Forelimb muscle (tissue), 1 donor: Measurements from ENCODE around the gene PLCXD3. TPM values are rescaled to one million over a fixed set of nuclear protein-coding genes. Genes with fewer than 3 reads are reported as not detected.
"Not testable (repeated sequence)": the region's sequence is repeated elsewhere in the genome, so short reads cannot be mapped to it uniquely, and the experiment has no call there.

Experiments used
- DNase-seq: peaks from one replicate; pipeline ENCODE4 v3.0.0-alpha.2; 2013; ENCODE audit warnings: low read depth
- polyA plus RNA-seq: library from polyadenylated mRNA; unstranded; fragments of 120-200 nt; gene quantifications from one replicate; pipeline ENCODE4 v1.2.1, GENCODE V29; 2013; ENCODE audit not compliant: insufficient read length

PLCXD3 gene
- polyA plus RNA-seq, 1 donor: 0.09 TPM

DNA sequence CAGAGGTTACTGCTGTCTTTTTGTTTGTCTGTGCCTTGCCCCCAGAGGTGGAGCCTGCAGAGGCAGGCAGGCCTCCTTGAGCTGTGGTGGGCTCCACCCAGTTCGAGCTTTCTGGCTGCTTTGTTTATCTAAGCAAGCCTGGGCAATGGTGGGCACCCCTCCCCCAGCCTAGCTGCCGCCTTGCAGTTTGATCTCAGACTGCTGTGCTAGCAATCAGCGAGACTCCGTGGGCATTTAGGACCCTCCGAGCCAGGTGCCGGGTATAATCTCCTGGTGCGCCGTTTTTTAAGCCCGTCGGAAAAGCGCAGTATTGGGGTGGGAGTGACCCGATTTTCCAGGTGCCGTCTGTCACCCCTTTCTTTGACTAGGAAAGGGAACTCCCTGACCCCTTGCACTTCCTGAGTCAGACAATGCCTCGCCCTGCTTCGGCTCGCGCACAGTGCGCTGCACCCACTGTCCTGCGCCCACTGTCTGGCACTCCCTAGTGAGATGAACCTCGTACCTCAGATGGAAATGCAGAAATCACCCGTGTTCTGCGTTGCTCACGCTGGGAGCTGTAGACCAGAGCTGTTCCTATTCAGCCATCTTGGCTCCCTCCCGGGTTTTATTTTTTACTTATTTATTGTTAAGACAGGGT is 16.8 kb downstream of the PLCXD3 start:
- DNase-seq: not testable (repeated sequence)

DNA sequence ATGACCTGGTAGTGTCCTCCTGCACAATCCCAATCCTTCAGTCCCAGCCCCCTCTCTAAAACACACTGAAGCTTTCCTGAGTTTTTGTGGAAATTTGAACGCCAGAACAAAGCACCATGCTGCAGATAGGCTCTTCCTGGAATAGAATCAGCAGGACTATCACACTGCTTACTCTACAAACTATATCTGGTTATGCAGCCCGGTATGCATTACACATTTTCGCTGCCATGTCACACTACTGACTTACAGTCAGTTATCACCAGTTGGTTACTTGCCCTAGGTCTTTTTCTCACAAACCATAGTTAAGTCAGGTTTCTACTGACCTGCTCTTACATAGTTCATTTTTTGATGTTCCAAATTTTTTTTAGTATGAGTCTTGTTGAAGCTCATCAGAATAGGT is 24.9 kb downstream of the PLCXD3 start:
- no peak for DNase-seq

DNA sequence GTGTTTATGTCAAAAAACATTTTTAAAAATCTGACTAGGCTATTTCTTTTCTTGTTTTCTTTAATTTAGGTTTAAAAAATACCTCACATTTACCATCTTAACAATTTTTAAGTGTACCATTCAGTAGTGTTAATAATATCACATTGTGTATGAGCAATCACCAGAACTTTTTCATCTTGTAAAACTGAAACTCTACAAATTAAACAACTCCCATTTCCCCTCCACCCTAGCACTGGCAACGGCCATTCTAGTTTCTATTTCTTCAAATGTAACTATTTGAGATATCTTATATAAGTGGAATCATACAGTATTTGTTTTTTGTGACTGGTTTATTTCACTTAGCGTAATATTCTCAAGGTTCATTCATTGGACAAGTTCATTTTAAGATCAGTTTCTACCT is 27.7 kb downstream of the PLCXD3 start:
- DNase-seq: no peak

DNA sequence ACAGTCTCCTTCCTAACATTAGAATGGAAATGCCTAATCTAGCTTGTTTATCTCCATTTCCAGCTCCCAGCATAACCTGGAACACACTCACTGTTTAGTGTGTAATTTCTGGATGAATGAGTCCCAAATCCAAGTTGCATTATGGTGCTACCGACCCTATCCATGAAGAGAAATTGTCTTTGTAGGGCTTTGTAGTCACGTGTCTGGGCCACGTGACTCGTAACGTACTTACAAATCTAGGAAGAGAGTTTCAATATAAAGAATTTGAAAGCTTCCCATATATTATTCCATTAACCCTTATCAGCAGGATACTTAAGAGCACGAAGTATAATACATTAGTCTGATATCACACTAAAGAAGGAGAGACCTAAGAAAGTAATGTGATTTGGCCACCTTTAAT is 28.2 kb downstream of the PLCXD3 start:
- DNase-seq: no peak

DNA sequence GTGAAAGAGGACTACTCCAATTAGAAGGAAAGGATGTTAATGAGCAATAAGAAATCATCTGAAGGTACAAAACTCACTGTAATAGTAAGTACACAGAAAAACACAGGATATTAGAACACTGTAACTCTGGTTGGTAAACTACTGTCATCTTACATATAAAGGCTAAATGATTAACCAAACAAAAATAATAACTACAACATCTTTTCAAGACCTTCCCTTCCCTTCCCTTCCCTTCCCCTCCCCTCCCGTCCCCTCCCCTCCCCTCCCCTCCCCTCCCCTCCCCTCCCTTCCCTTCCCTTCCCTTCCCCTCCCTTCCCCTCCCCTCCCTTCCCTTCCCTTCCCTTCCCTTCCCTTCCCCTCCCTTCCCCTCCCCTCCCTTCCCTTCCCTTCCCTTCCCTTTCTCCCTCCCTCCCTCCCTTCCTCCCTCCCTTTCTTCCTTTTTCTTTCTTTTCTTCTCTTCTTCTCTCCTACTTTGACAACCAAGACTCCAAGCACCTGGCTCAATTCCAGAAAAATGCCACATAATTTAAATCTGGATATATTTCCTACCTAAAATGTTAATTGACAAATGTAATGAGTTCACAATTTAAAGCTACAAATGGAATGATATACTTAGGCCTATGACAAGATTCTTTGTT is 38.7 kb downstream of the PLCXD3 start:
- DNase-seq: not testable (repeated sequence)

DNA sequence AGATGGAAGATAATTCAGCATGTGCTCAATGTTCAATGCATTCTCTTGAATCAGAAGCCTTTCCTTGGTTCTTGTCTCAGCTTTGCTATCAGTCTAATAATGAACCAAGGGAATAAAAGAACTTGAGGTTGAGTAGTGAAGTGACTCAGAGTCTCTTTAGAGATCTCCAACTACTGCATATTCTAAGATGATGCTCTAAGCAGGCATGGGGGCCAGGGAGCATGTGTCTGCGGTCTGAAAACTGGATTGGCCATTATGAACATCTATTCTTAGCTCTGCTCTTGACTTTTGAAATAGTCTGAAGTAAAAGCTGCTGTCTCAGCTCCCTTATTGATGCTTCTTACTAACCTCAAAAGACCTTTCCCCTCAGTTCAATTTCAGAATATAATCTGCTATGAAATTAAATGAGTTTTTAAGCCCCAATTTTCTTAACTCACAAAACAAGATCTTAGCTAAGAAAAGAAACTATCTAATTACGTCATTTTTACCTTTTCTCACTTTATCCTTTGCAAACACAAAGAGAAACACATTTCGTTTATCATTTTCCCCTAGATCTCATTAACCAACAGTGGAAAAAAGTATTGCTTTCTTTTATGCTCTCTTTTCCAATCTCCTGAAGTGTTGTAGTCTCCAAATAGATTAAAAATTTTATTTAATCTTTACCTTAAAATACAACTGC is 44.8 kb downstream of the PLCXD3 start:
- no peak for DNase-seq

DNA sequence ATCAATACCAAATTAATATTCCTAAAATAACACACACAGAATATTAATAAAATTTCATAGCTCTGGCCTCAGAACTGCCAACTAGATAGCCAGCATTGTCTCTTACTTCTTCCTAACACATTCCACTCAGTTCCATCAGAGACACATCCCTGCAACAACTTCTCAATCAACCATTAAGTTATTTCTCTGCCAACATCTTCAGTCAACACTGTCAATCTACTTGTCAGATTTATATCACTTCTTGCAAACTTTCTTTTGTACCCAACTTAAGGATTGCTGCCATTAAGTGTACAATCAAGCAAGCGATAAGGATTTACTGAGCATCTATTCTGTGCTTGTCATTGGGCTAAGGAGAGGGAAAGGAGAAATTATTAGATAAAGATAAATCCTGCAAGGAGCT is 50.8 kb downstream of the PLCXD3 start:
- no peak for DNase-seq

DNA sequence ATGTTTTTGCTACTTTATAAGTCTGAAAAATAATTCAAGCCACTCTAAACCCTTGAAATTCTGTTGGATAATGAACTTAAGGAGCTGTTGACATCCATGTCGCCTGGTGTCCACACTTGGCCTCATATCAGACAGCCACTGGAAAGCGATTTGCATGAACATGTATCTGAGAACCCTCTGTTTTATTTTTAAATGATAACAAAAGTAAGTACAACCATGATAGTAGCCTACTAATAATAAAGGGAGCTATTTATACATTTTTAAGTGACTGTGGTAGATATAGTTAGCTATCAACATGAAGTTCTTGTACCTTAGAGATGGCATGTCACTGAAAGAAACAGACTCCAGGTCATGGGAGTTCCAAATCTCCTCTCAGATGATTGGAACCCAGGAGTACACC is 53.3 kb downstream of the PLCXD3 start:
- no peak for DNase-seq

DNA sequence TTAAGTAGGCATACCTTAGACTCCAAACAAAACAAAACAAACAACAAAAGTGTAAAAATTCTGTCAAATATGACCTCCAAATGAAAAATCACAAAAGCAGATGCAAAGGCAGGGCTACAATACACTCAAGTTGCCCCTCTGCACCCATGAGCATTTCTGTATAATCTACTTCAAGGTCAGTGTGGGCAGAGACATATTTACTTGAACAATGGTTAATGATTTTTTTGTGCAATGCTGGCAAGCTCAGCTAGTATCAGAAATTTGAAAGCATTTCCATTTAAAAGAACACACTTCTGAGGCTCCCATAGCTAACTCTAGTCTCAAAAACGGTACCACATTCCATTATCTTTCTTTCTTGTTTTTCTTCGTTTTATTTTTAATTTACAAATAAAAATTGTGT is 57.9 kb downstream of the PLCXD3 start:
- no peak for DNase-seq

DNA sequence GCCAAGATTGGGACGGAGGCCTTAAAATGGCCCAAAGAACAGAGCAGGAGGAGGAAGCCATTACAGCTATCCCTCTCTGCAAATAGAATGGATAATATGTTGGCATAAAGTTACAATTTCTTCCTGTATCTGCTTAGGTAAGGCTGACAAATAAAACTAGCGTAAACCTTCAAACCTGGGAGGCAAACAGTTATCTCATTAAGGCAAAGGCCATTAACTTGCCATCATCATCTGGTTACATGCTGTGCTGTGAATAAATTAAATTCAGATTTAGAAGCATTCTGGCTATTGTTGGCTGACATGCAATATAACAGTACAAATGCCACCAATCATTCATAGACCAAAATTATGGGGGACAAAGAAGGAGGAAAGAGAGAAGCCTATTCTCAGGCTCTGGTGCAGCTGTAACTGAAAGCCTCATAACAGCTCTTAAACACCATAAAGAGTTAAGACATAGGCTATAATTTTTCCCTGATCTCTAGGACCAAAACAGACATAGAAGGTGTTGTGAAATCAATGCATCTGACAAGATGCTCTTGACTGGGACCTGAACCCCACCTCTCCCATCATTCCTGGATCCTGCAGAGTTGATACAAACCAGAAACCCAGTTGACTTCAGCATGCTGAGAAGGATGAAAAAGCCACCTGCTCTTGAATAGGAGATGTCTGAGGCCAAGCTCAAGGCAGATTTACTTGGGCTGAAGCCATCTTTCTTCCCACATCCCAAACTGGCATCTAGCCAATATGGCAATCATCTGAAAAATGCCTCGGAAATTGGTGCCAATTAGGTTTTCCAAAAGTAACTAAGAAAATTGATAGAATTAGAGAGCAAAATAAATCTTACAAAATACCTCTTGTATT is 62.5 kb downstream of the PLCXD3 start:
- DNase-seq: no peak

DNA sequence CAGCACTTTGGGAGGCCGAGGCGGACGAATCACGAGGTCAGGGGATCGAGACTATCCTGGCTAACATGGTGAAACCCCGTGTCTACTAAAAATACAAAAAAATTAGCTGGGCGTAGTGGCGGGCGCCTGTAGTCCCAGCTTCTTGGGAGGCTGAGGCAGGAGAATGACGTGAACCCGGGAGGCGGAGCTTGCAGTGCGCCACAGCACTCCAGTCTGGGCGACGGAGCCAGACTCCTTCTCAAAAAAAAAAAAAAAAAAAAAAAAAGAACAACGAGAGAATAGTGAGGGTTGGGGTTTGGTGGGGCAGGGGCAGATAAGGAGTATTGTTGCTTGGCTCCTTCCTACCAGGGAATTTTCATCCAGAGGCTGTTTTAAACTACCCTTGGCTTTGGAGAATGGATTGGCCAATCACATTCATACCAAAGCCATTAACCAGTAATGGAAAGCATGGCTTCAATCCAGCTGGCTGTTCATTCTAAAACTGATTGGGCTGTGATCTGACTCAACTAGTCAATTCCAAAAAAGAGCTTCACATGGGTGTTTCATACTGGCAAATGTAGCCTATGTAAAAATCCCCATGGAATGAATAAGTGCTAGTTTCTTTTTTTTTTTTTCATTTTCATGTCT is 64.4 kb downstream of the PLCXD3 start:
- DNase-seq: no peak

DNA sequence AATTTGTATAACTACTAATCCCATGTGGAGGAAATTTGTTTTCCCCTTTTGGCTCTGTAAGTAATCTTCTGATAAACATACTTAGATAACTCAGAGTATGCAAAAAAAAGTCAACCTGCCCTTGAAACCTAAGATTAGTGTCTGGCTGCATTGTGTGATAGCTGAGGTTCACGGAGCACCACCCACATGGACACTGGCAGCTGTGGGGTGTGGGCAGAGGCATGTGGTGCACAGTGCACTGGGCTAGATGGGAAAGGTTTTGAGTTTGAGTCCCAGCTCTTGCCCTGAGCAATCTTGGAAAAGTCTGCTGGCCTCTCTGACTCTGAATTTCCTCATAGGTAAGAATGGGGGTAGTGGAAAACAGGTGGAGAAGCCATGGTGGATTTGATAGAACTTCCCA is 75.1 kb downstream of the PLCXD3 start:
- no peak for DNase-seq

DNA sequence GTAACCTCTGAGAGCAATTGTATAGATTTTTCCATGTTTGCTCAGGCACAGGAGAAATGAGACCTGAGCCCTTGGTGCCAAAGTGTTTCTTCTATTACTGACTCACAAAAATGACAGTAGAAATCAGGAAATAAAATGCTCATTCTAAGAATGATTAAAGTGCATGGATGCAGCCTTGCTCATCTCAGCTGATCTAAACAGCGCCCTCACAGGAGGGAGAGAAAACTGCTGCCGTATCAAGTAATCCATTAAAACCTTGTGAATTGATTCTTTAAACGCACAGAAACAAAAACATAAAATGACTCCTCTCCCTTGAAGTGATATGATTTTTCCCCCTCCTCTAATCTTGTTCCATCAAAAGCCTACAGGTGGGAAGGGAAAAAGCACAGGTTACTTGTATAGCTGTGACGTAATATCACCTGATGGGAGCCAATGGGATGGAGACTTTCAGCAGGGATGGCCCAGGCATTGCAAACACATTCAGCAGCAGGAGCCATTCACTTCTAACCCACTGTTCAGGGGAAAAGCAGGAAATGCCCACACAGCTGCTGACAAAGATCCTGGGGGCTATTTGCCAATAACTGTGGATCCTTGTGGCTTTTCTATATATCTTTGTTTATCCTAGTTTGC is 76.7 kb downstream of the PLCXD3 start:
- no peak for DNase-seq

DNA sequence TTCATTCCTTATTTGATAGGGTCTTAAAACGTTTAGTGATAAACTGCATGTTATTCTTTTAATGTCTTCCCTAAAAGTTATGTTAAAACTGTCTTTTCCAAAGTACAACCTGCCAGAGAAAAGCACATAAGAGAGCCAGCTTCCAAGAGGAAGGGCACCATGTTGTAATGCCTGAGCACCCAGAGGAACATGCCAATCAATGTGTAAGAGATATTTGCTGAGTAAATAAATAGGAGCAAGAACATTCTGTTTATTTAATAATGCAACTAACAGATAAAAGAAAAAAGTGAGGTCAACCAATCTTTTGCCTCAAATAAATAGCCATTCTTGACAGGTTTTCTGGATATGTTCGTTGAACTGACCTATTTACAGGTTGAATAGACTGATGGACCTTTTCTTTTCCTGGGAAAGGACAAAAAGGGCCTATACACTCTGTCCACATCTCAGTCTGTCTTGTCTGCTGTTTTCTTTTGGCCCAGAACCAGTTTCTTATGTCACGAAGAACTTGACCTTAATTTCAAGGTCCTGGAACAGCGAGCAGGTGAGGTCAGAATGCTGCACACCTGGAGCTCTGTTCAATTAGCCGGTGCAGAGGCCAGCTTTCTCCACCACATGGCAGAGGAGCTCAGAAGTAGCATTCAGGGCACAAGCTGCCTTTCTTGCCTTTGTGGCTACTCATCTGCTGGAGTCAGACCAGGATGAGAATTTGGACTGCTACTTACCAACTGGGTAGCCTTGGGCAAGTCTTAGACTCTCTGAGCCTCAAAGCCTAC is 77.7 kb downstream of the PLCXD3 start:
- no peak for DNase-seq

DNA sequence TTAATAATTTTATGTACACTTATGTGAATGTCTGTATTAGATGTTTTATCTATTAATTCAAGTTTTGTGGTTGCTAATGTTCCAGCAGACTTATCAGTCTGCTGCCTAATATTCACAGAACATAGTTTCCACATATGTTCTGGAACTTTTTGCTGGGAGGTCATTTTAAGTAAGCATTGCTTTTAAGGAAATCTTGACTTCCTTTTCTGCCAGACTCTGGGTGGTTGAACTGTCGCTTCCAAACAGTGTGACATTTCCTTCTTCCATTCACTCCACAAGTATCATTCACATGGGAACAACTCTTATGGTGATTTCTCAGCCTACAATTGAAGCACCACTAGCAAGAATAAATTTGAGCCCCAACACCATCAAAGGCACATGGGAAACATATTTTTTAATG is 82.9 kb downstream of the PLCXD3 start:
- no peak for DNase-seq

DNA sequence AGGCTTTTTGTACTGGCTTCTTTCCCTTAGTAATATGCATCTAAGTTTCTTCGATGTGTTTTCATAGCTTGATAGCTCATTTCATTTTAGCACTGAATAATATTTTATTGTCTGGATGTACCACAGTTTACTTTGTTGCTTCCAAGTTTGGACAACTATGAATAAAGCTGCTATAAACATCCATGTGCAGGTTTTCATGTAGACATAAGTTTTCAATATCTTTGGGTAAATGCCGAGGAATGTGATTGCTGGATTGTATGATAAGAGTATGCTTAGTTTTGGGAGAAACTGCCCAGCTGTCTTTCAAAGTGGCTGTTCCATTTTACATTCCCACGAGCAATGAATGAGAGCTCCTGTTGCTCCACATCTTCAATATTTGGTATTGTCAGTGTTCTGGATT is 84.7 kb downstream of the PLCXD3 start:
- no peak for DNase-seq

DNA sequence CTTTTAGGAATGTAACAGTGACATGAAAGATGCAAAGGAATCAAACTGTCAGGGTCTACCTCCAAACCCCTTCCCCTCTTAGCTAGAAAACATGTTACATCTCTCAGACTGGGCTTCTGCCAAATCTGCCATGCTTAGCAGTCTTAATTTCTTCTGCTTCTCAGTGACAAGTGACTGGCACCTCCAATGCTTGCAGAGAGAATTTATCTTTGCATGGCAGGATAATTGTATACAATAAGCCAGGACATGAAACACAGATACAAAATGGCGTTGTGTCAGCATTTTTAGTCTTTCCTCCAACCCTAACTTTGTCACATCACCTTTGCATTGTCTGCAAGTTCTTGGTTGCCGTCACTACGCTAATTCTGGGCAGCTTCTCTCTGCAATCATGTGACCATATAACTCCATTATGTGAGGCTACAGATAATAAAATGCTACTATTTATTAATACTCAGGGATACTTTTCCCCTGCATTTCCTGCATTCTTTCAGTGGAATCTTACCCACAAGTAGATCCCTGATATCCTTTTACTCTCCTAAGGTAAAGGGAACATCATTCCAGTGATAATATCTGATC is 89.8 kb downstream of the PLCXD3 start:
- DNase-seq: no peak

DNA sequence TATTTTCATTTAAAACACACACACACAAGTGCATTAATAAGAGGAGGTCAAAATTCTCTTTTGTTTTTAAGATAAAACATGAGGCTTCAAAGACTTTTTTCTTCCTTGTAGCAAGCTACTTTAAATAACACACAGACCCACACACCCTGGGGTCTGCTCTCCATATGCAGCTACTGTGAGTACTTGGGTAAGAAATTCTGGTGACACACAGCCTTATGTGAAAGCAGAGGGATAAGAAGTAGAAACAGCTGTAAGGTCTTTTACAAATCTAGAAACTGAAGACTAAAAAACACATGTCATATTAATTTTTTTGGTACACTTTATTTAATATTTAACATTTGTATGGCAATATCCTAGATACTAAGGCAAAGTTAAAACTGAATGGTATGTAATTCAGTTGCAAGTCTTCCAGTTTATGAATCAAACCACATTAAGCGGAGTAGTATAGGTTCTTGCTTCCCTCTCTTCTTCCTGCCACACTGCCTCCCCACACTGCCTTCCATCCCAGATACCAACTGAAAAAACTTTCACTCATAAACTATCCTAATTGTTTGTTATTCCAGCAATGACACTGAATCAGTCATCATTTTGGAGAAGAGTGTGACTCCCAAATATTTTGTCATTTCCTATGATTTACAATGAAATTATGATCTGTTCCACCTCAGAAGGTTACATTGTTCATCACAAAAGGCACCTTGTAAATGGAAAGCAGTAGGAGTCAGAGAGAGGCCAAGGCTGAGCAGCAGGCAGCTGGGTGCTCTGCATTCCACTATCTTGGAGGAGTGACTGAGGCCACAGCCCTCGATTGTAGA is 92.0 kb downstream of the PLCXD3 start:
- no peak for DNase-seq

DNA sequence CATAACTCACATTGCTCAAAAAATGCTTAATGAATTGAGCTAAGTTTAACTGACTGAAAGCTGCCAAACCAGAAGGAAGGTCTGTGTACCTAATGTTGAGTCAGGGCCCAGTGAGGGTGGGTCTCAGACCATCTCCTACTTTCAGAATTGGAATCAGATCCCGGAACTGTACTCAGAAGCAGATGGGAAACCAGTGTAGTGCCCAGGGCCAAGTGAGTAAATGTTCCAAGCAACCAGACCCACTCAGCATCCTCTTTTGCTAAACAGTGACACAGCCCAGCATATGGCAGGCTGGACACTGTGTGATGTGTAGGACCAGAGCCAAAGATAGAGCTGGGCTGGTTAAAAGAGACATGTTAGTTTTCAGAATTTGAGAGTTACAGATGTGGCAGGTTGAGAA is 94.1 kb downstream of the PLCXD3 start:
- no peak for DNase-seq
